AG04450 (cell line): Measurements from ENCODE around the gene CWF19L1. TPM values are rescaled to one million over a fixed set of nuclear protein-coding genes. Genes with fewer than 3 reads are reported as not detected.
A peak's percentile ranks its signal among the peaks of the same experiment; 100 is the strongest.

Source experiments
- CTCF ChIA-PET: fragments of 300-600, 350-600 bp; formaldehyde crosslinking; extraction: SDS; loops from one replicate; lab custom pipeline; 2022; ENCODE audit warnings: antibody characterized with exemption, inconsistent platforms; lab: Charles Lee
- POLR2A ChIA-PET: fragments of 350-600 bp; formaldehyde crosslinking; extraction: SDS; loops from one replicate; lab custom pipeline; 2021; ENCODE audit warnings: antibody characterized with exemption, inconsistent platforms; lab: Yijun Ruan, JAX
- DNase-seq: peaks from one replicate; pipeline ENCODE4 v3.0.0-alpha.2; 2011; ENCODE audit warnings: low read depth, low spot score
- H3K27ac ChIP-seq: one replicate; pipeline ENCODE4 v1.5.1; 2012; ENCODE audit warnings: low read depth, low read length, control low read depth
- H3K27me3 ChIP-seq: one replicate; pipeline ENCODE4 v1.6.0; 2012; ENCODE audit warnings: low read length; ENCODE audit not compliant: control insufficient read depth, insufficient read depth
- H3K4me3 ChIP-seq: 2 replicates; pipeline ENCODE4 v1.5.1; 2011; ENCODE audit warnings: mild to moderate bottlenecking, low read depth, low read length, control low read depth
- H3K9me3 ChIP-seq: 2 replicates; pipeline ENCODE4 v1.5.1; 2012; ENCODE audit warnings: low read length; ENCODE audit not compliant: control insufficient read depth, insufficient read depth
- CTCF ChIP-seq: IDR thresholded peaks from 2 replicates; pipeline ENCODE4 v1.5.1; 2011; ENCODE audit warnings: low read depth, low read length, control low read depth, inconsistent platforms
- polyA plus RNA-seq: library from polyadenylated mRNA; depleted of rRNA; stranded (reverse); fragments of >200 nt; gene quantifications from 2 replicates; pipeline ENCODE4 v1.2.3, GENCODE V29; 2011

The CWF19L1 gene
- polyA plus RNA-seq, 1 experiment, result 15.8 TPM

GRCh38 chr10:100229819-100230422, 37.5 kb downstream of the CWF19L1 start:
- no peak for TF ChIP-seq CTCF
- H3K9me3 ChIP-seq, result no peaks in the 10 kb centered on the region
- ChIA-PET POLR2A (no interaction called here), CTCF (interaction anchor here (1.5 kb wide), 1 partner anchor 184 kb away, joined by 3 read pairs; no protein-coding TSS in a partner anchor)
- H3K27me3 ChIP-seq, result no peaks in the 10 kb centered on the region
- peak overlapping the region; percentile 65 for H3K4me3 ChIP-seq
- H3K27ac ChIP-seq, result peak overlapping the region; percentile 21
- no peak for DNase-seq

GRCh38 chr10:100223879-100224278, 43.6 kb downstream of the CWF19L1 start:
- Histone ChIP-seq H3K4me3 (no peak overlapping the region), H3K27me3 (no peaks in the 10 kb centered on the region), H3K27ac (no peak overlapping the region), H3K9me3 (no peaks in the 10 kb centered on the region)
- CTCF ChIA-PET, result interaction anchor here (0.6 kb wide), 1 partner anchor 492 kb away, joined by 3 read pairs; the partner anchor contains the start of genes COX15 and CUTC
- TF ChIP-seq CTCF, result no peak
- POLR2A ChIA-PET, result no interaction called here
- DNase-seq, result no peak

DNA sequence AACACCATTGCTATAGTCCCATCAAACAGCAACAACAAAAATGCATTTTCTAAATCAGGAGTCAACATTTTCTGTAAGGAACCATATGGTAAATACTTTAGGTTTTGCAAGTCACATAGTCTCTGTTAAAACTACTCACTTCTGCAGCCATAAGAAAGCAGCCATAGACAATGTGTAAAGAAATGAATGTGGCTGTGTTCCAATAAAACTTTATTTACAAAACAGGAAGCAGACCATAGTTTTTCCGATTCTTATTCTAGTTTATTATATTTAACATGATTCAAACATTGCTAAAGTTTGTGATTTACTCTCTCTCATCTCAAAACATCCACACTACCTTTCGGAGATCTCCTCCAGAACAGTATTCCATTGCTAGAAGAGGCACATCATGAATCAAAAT, 44.9 kb downstream of the CWF19L1 start:
- H3K27ac ChIP-seq, result no peak overlapping the region
- POLR2A ChIA-PET, result no interaction called here

DNA sequence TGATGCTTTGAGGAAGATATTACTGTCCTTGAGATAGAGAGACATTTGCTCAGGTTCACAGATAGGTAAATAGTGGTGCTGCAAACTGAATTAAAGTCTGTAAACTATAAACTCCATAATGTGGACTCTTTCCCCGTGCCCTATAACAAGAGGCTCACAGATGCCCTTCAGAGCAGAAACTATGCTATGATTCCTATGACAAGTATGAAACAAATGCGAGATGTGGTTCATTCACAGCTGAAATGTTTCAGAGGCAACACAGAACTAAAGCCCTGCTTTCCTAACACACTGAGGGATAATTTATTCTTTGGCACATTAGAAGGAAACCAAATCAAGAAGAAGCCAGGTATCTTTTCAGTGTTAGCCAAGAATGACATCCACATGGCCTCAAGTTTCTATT, 51.4 kb downstream of the CWF19L1 start:
- Histone ChIP-seq H3K9me3 (no peaks in the 10 kb centered on the region), H3K27me3 (no peaks in the 10 kb centered on the region), H3K4me3 (no peak overlapping the region), H3K27ac (no peak overlapping the region)
- POLR2A ChIA-PET, result no interaction called here
- TF ChIP-seq CTCF, result no peak
- CTCF ChIA-PET, result interaction anchor here (0.6 kb wide), 1 partner anchor 12 kb away, joined by 4 read pairs; no protein-coding TSS in a partner anchor
- DNase-seq, result no peak

More for the DNA sequence above, 44.9 kb downstream of the CWF19L1 start:
- CTCF ChIA-PET, result no interaction called here
- Histone ChIP-seq H3K4me3 (no peak overlapping the region), H3K27me3 (no peaks in the 10 kb centered on the region), H3K9me3 (no peaks in the 10 kb centered on the region)
- no peak for TF ChIP-seq CTCF
- DNase-seq, result no peak

GRCh38 chr10:100209303-100209702, 58.1 kb downstream of the CWF19L1 start:
- Histone ChIP-seq H3K27me3 (no peaks in the 10 kb centered on the region), H3K9me3 (no peaks in the 10 kb centered on the region), H3K27ac (no peak overlapping the region), H3K4me3 (no peak overlapping the region)
- TF ChIP-seq CTCF, result no peak
- no peak for DNase-seq
- ChIA-PET CTCF (no interaction called here), POLR2A (no interaction called here)
